ENCODE measurements around the gene CLCN6.

- TF ChIP-seq CTCF (conservative IDR thresholded peaks at IDR 0.05; ENCODE audit: low read depth, low read length): no peak
- no peak for TF ChIP-seq EZH2 (IDR thresholded peaks at IDR 0.05; ENCODE audit: borderline replicate concordance, low read depth, low read length, poor library complexity, severe bottlenecking)
Measured at GRCh38 chr1:11804666-11805421, 1.1 kb upstream of the CLCN6 start.

Data from A673 (cell line).